AG09319 (cell line): ENCODE results near the gene ASF1A.

Experiments used
- DNase-seq: peaks from one replicate; pipeline ENCODE4 v3.0.0-alpha.2; 2010; ENCODE audit warnings: low read depth; ENCODE audit errors: extremely low read depth
- CTCF ChIP-seq: IDR thresholded peaks from 2 replicates; pipeline ENCODE4 v1.5.1; 2011; ENCODE audit warnings: low read depth, mild to moderate bottlenecking, inconsistent platforms, low read length, moderate library complexity

Gene ASF1A

GRCh38 chr6:118881440-118882313, 12.3 kb upstream of the ASF1A start:
- TF ChIP-seq CTCF: no peak
- no peak for DNase-seq

- no peak for TF ChIP-seq CTCF
- no peak for DNase-seq
These were observed 11.5 kb upstream of the ASF1A start for GRCh38 chr6:118882314-118882905.

- no peak for TF ChIP-seq CTCF
- DNase-seq: no peak
These were observed 7.3 kb upstream of the ASF1A start for GRCh38 chr6:118886641-118887040.

- no peak for DNase-seq
- no peak for TF ChIP-seq CTCF
These were observed 4.8 kb upstream of the ASF1A start for GRCh38 chr6:118889163-118889562.

GRCh38 chr6:118890997-118891790, 2.8 kb upstream of the ASF1A start:
- no peak for DNase-seq
- TF ChIP-seq CTCF: no peak

- no peak for DNase-seq
- no peak for TF ChIP-seq CTCF
These were observed 1.5 kb upstream of the ASF1A start for GRCh38 chr6:118892355-118892991.
